Calu3 (cell line): ENCODE data around the gene CRHR1. TPM values are rescaled to one million over a fixed set of nuclear protein-coding genes. Genes with fewer than 3 reads are reported as not detected.
A peak's percentile ranks its signal among the peaks of the same experiment; 100 is the strongest.

Source experiments
- BruUV-seq: library from RNA; stranded (reverse); fragments of 400-500 nt; replicated peaks from 2 replicates; lab custom pipeline; 2021; lab: Mats Ljungman, UMichigan
- CTCF ChIA-PET: fragments of 300-600 bp; sonication (Branson Sonifier 250); formaldehyde crosslinking; loops from one replicate; lab custom pipeline; 2022; ENCODE audit warnings: antibody characterized with exemption; lab: Charles Lee
- DNase-seq: peaks from one replicate; pipeline ENCODE4 v3.0.0; 2022
- H3K27ac Mint-ChIP-seq: one replicate; pipeline ENCODE4 v1.8.0; 2022; ENCODE audit warnings: mixed read lengths; ENCODE audit not compliant: unreplicated experiment
- H3K27me3 Mint-ChIP-seq: one replicate; pipeline ENCODE4 v1.8.0; 2022; ENCODE audit warnings: mixed read lengths; ENCODE audit not compliant: unreplicated experiment
- H3K36me3 Mint-ChIP-seq: one replicate; pipeline ENCODE4 v1.8.0; 2022; ENCODE audit warnings: mild to moderate bottlenecking, moderate library complexity, mixed read lengths; ENCODE audit not compliant: insufficient read depth, unreplicated experiment
- H3K4me1 Mint-ChIP-seq: one replicate; pipeline ENCODE4 v1.8.0; 2022; ENCODE audit warnings: mild to moderate bottlenecking, low read depth, mixed read lengths; ENCODE audit not compliant: unreplicated experiment
- H3K4me3 Mint-ChIP-seq: one replicate; pipeline ENCODE4 v1.8.0; 2022; ENCODE audit warnings: mild to moderate bottlenecking, low read depth, moderate library complexity, mixed read lengths; ENCODE audit not compliant: unreplicated experiment
- H3K9me3 Mint-ChIP-seq: one replicate; pipeline ENCODE4 v1.8.0; 2022; ENCODE audit warnings: low read depth, mixed read lengths; ENCODE audit not compliant: unreplicated experiment
- CTCF ChIP-seq: fragments of 200-600 bp; IDR thresholded peaks from one replicate; pipeline ENCODE4 v1.8.0; 2022; ENCODE audit warnings: antibody characterized with exemption; ENCODE audit not compliant: unreplicated experiment
- intact Hi-C: fragments of 100-400 bp; cut with micrococcal nuclease; formaldehyde crosslinking; loops from one replicate; pipeline ENCODE4 v1.10.0; 2022; ENCODE audit not compliant: unreplicated experiment
- total RNA-seq: library from RNA; stranded (reverse); gene quantifications from 2 replicates; pipeline ENCODE4 v1.2.3, GENCODE V29; 2022

CRHR1 gene
- total RNA-seq, 1 experiment from 2014 or later = not detected

GRCh38 chr17:45782889-45783592 lies 1.1 kb upstream of the CRHR1 start:
- Mint-ChIP-seq H3K27me3 (peaks cover 93% of the 10 kb centered on the region), H3K36me3 (peaks cover 11% of the 10 kb centered on the region), H3K27ac (no peak overlapping the region), H3K4me3 (peak overlapping the region; percentile 63), H3K4me1 (no peaks in the 10 kb centered on the region), H3K9me3 (no peaks in the 10 kb centered on the region)
- BruUV-seq = no TSS peak
- peak; percentile 73 for DNase-seq
- intact Hi-C loops = no loop called here
- CTCF ChIA-PET = interaction anchor here (1.1 kb wide), 1 partner anchor 9 kb away, joined by 3 read pairs; no protein-coding TSS in a partner anchor
- peak; percentile 72 for TF ChIP-seq CTCF

GRCh38 chr17:45783593-45784292 lies 377 bp upstream of the CRHR1 start:
- Mint-ChIP-seq H3K4me3 (peak overlapping the region; percentile 63), H3K27ac (no peak overlapping the region), H3K27me3 (peaks cover 93% of the 10 kb centered on the region), H3K9me3 (no peaks in the 10 kb centered on the region), H3K36me3 (peaks cover 11% of the 10 kb centered on the region), H3K4me1 (no peaks in the 10 kb centered on the region)
- intact Hi-C loops = no loop called here
- no TSS peak for BruUV-seq
- CTCF ChIA-PET = interaction anchor here (0.7 to 1.4 kb wide), 4 partner anchors 8 to 1474 kb away, joined by 3 to 4 read pairs (median 4); no protein-coding TSS in a partner anchor
- DNase-seq = peak; percentile 23
- TF ChIP-seq CTCF = no peak

- CTCF ChIA-PET = interaction anchor here (1.0 to 1.4 kb wide), 2 partner anchors 28 to 47 kb away, joined by 3 to 4 read pairs; no protein-coding TSS in a partner anchor
These were observed 790 bp downstream of the CRHR1 start for GRCh38 chr17:45784741-45785479.

More at GRCh38 chr17:45784741-45785479, 790 bp downstream of the CRHR1 start:
- Mint-ChIP-seq H3K9me3 (no peaks in the 10 kb centered on the region), H3K27me3 (peaks cover 93% of the 10 kb centered on the region), H3K27ac (no peak overlapping the region), H3K36me3 (peaks cover 11% of the 10 kb centered on the region), H3K4me1 (no peaks in the 10 kb centered on the region), H3K4me3 (peak overlapping the region; percentile 63)
- intact Hi-C loops = no loop called here
- no peak for TF ChIP-seq CTCF
- peak; percentile 67 for DNase-seq
- no TSS peak for BruUV-seq
